Lung (tissue), 12 donors: ENCODE results near the gene SCAPER. TPM values are rescaled to one million over a fixed set of nuclear protein-coding genes. Genes with fewer than 3 reads are reported as not detected.

Source experiments
- ATAC-seq: fragments of 200-7000 bp; cut with Tn5 transposase; one replicate; pipeline ENCODE4 v1.9.1; 2020; ENCODE audit warnings: moderate number of reproducible peaks; ENCODE audit not compliant: insufficient read depth, low FRiP score
- DNase-seq, 3 donors: peaks; one replicate each; pipeline ENCODE4 v3.0.0-alpha.2; 2013 to 2017
- H3K27ac ChIP-seq, 2 donors: one replicate each; pipeline ENCODE4 v1.5.1; 2013; ENCODE audit warnings: mild to moderate bottlenecking in 2 of 2, moderate library complexity in 2 of 2, control low read depth in 1 of 2, inconsistent platforms in 1 of 2, low read depth in 1 of 2, low read length in 1 of 2
- H3K27me3 ChIP-seq, 3 donors: one replicate each; pipeline ENCODE4 v1.5.1; 2013; ENCODE audit warnings: low read length in 2 of 3; ENCODE audit not compliant: control insufficient read depth in 3 of 3, insufficient read depth in 3 of 3
- H3K36me3 ChIP-seq, 4 donors: one replicate each; pipeline ENCODE4 v1.5.1; 2013; ENCODE audit warnings: low read length in 4 of 4, mild to moderate bottlenecking in 1 of 4, moderate library complexity in 1 of 4; ENCODE audit not compliant: control insufficient read depth in 4 of 4, insufficient read depth in 4 of 4
- H3K4me1 ChIP-seq, 5 donors: one replicate each; pipeline ENCODE4 v1.5.1; 2013; ENCODE audit warnings: low read length in 5 of 5, mild to moderate bottlenecking in 2 of 5, moderate library complexity in 1 of 5; ENCODE audit not compliant: control insufficient read depth in 5 of 5, insufficient read depth in 5 of 5
- H3K4me3 ChIP-seq: one replicate; pipeline ENCODE4 v1.5.1; 2013; ENCODE audit warnings: mild to moderate bottlenecking, control low read depth, moderate library complexity
- H3K9ac ChIP-seq, 2 donors: one replicate each; pipeline ENCODE4 v1.5.1; 2013; ENCODE audit warnings: low read length in 2 of 2, control low read depth in 1 of 2; ENCODE audit not compliant: insufficient read depth in 1 of 2
- H3K9me3 ChIP-seq, 4 donors: one replicate each; pipeline ENCODE4 v1.5.1; 2013; ENCODE audit warnings: low read length in 3 of 4, mild to moderate bottlenecking in 1 of 4, moderate library complexity in 1 of 4; ENCODE audit not compliant: control insufficient read depth in 4 of 4, insufficient read depth in 3 of 4
- CTCF ChIP-seq: IDR thresholded peaks from 2 replicates; pipeline ENCODE4 v1.5.1; 2012; ENCODE audit warnings: mild to moderate bottlenecking; ENCODE audit errors: control extremely low read depth, extremely low read depth
- WGBS, 2 donors: extraction: QIAGEN DNeasy Blood & Tissue Kit; methylation state at CpG; one replicate each; pipeline ENCODE4 v1.1.7; 2013; 5-methylcytosine and 5-hydroxymethylcytosine counted together
- polyA plus RNA-seq, 2 donors: library from polyadenylated mRNA; stranded (reverse); fragments of 200-250 nt; gene quantifications; one replicate each; pipeline ENCODE4 v1.2.1, GENCODE V29; 2013
- total RNA-seq, 2 donors: library from RNA; depleted of rRNA in 1 of 2; stranded (reverse); fragments of >200 nt in 1 of 2; gene quantifications; one replicate each; pipeline ENCODE4 v1.2.1, GENCODE V29; 2014 to 2021
- donor health status: control.
- donor health status: control.
- donor health status: Bipolar disorder and iron deficiency.
- donor health status: healthy.
- donor health status: DM: yes; HTN: yes; CAD: no.

Gene SCAPER
- total and polyA plus RNA-seq, 4 donors, result 3.9 to 40.2 (median 19.5) TPM

GRCh38 chr15:76310475-76311099 lies 594.6 kb downstream of the SCAPER start:
- H3K4me1 ChIP-seq, result peaks cover 0 to 15% (median 7%) of the 10 kb centered on the region in 5 donors
- no peaks in the 10 kb centered on the region for H3K9me3 ChIP-seq
- ATAC-seq (peak; percentile 3), DNase-seq (peak; percentile 25 to 50 (median 38))
- peak overlapping the region; percentile 87 for H3K4me3 ChIP-seq
- no peaks in the 10 kb centered on the region for H3K27me3 ChIP-seq
- peak overlapping the region; percentile 86 to 94 for H3K9ac ChIP-seq
- H3K36me3 ChIP-seq, result no peaks in the 10 kb centered on the region
- no peak for TF ChIP-seq CTCF
- whole genome bisulfite sequencing, 2 donors, result 1% methylated on average over 16 of the region's 16 CpGs
- peak overlapping the region; percentile 82 to 91 for H3K27ac ChIP-seq

- no peak for ATAC-seq
- Histone ChIP-seq H3K27me3 (no peaks in the 10 kb centered on the region), H3K27ac (no peak overlapping the region), H3K36me3 (no peaks in the 10 kb centered on the region), H3K9ac (no peak overlapping the region), H3K9me3 (no peaks in the 10 kb centered on the region), H3K4me1 (peaks cover 0 to 17% (median 7%) of the 10 kb centered on the region in 5 donors), H3K4me3 (no peak overlapping the region)
- 87% methylated on average over 13 of the region's 13 CpGs for WGBS, 2 donors
- DNase-seq, result peak in 2 of 3 donors; percentile 51 to 70
- no peak for TF ChIP-seq CTCF
Measured at GRCh38 chr15:76309601-76310330, 595.4 kb downstream of the SCAPER start.

GRCh38 chr15:76303909-76304308 lies 601.2 kb downstream of the SCAPER start:
- no peak for TF ChIP-seq CTCF
- no peak for ATAC-seq
- H3K9ac ChIP-seq, result no peak overlapping the region
- H3K27me3 ChIP-seq, result no peaks in the 10 kb centered on the region
- DNase-seq, result no peak
- no peak overlapping the region for H3K4me3 ChIP-seq
- H3K27ac ChIP-seq, result no peak overlapping the region
- WGBS, 2 donors, result 86 to 88% methylated on average over 1 of the region's 1 CpG
- peaks cover 0 to 9% (median 0%) of the 10 kb centered on the region in 5 donors for H3K4me1 ChIP-seq
- peaks cover 0 to 3% (median 0%) of the 10 kb centered on the region in 4 donors for H3K9me3 ChIP-seq
- no peaks in the 10 kb centered on the region for H3K36me3 ChIP-seq
